ENCODE data around the gene PLCB1.
"Not testable (repeated sequence)": the region's sequence is repeated elsewhere in the genome, so short reads cannot be mapped to it uniquely, and the experiment has no call there.

Gene PLCB1

DNA sequence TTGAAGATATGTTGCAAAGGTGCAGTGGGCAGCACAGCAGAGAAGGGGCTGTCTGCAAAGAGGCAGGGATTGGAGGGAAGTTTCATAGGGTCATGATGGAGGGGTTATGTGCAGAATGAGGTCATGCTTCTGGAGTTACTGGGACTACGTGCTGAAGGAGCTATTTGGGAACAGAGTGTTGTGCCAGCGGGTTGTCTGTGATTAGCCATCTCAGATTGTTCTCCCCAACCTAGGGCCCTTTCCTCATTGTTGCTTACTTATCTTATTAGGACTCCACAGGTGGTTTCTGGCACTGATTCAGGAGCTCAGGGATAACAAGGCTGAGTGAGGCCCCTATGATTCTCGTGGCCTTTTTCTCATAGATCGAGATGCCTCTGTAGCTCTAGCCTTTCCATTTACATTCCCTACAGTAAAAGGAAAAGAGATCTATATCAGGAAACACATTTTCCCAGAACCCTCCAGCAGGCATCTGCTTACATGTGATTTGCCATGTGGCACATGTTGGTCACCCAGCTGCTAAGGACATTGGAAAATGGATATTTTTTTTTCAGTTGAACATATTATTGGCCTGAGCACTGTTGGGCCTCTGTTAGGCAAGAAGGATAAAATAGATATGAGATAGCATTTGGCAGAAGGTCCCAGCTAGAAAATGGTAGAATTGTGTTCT lies 507.2 kb downstream of the PLCB1 start:
- Histone ChIP-seq H3K27me3 (replicated peaks; ENCODE audit: control insufficient read depth, insufficient read depth, low read length) (no peaks in the 10 kb centered on the region), H3K36me3 (ENCODE audit: control insufficient read depth, insufficient read depth, low read length) (no peaks in the 10 kb centered on the region), H3K4me3 (replicated peaks; ENCODE audit: low read depth, low read length) (no peak overlapping the region)
- no peak for DNase-seq (ENCODE audit: extremely low read depth, insufficient read length)
- TF ChIP-seq CTCF (IDR thresholded peaks at IDR 0.05; ENCODE audit: insufficient read depth, low read length, poor library complexity, severe bottlenecking), result no peak

GRCh38 chr20:8640461-8640860 lies 508.4 kb downstream of the PLCB1 start:
- no peak overlapping the region for H3K4me3 ChIP-seq (replicated peaks; ENCODE audit: low read depth, low read length)
- no peaks in the 10 kb centered on the region for H3K36me3 ChIP-seq (ENCODE audit: control insufficient read depth, insufficient read depth, low read length)
- DNase-seq (ENCODE audit: extremely low read depth, insufficient read length), result no peak
- no peaks in the 10 kb centered on the region for H3K27me3 ChIP-seq (replicated peaks; ENCODE audit: control insufficient read depth, insufficient read depth, low read length)
- TF ChIP-seq CTCF (IDR thresholded peaks at IDR 0.05; ENCODE audit: insufficient read depth, low read length, poor library complexity, severe bottlenecking), result no peak

GRCh38 chr20:8642247-8642646 lies 510.2 kb downstream of the PLCB1 start:
- no peak overlapping the region for H3K4me3 ChIP-seq (replicated peaks; ENCODE audit: low read depth, low read length)
- no peaks in the 10 kb centered on the region for H3K36me3 ChIP-seq (ENCODE audit: control insufficient read depth, insufficient read depth, low read length)
- no peaks in the 10 kb centered on the region for H3K27me3 ChIP-seq (replicated peaks; ENCODE audit: control insufficient read depth, insufficient read depth, low read length)
- DNase-seq (ENCODE audit: extremely low read depth, insufficient read length), result no peak
- TF ChIP-seq CTCF (IDR thresholded peaks at IDR 0.05; ENCODE audit: insufficient read depth, low read length, poor library complexity, severe bottlenecking), result no peak

GRCh38 chr20:8644468-8644867 lies 512.4 kb downstream of the PLCB1 start:
- H3K36me3 ChIP-seq (ENCODE audit: control insufficient read depth, insufficient read depth, low read length); H3K4me3 ChIP-seq (replicated peaks; ENCODE audit: low read depth, low read length); H3K27me3 ChIP-seq (replicated peaks; ENCODE audit: control insufficient read depth, insufficient read depth, low read length); DNase-seq (ENCODE audit: extremely low read depth, insufficient read length): not testable (repeated sequence)

GRCh38 chr20:8645326-8645725 lies 513.3 kb downstream of the PLCB1 start:
- Histone ChIP-seq H3K27me3 (replicated peaks; ENCODE audit: control insufficient read depth, insufficient read depth, low read length) (no peaks in the 10 kb centered on the region), H3K36me3 (ENCODE audit: control insufficient read depth, insufficient read depth, low read length) (no peaks in the 10 kb centered on the region), H3K4me3 (replicated peaks; ENCODE audit: low read depth, low read length) (no peak overlapping the region)
- TF ChIP-seq CTCF (IDR thresholded peaks at IDR 0.05; ENCODE audit: insufficient read depth, low read length, poor library complexity, severe bottlenecking), result no peak
- no peak for DNase-seq (ENCODE audit: extremely low read depth, insufficient read length)

- DNase-seq (ENCODE audit: extremely low read depth, insufficient read length), result no peak
- Histone ChIP-seq H3K36me3 (ENCODE audit: control insufficient read depth, insufficient read depth, low read length) (no peaks in the 10 kb centered on the region), H3K4me3 (replicated peaks; ENCODE audit: low read depth, low read length) (no peak overlapping the region), H3K27me3 (replicated peaks; ENCODE audit: control insufficient read depth, insufficient read depth, low read length) (no peaks in the 10 kb centered on the region)
- no peak for TF ChIP-seq CTCF (IDR thresholded peaks at IDR 0.05; ENCODE audit: insufficient read depth, low read length, poor library complexity, severe bottlenecking)
These were observed 514.0 kb downstream of the PLCB1 start for GRCh38 chr20:8646033-8646441.

Measured in GM06990 (cell line).